Gastrocnemius medialis (tissue), 4 donors: ENCODE measurements around the gene GLYAT.

ENCODE experiments used
- CTCF ChIP-seq, 5 experiments: fragments of 450-650 bp in 3 of 5; fragments of 200-600 bp in 2 of 5; sonication (generic) in 2 of 5; IDR thresholded peaks in 4 of 5; conservative IDR thresholded peaks in 1 of 5; 1 replicate in 4 of 5; 2 replicates in 1 of 5; pipeline ENCODE4 v1.5.1; 2016 to 2019; ENCODE audit warnings: antibody characterized with exemption in 5 of 5, mild to moderate bottlenecking in 3 of 5, moderate library complexity in 3 of 5
- POLR2A ChIP-seq, 2 donors: fragments of 450-650 bp; IDR thresholded peaks; one replicate each; pipeline ENCODE4 v1.6.1; 2017; ENCODE audit warnings: antibody characterized with exemption in 2 of 2, mild to moderate bottlenecking in 2 of 2, moderate library complexity in 2 of 2

- TF ChIP-seq CTCF (IDR thresholded peaks at IDR 0.05 in 4 of 5, conservative IDR thresholded peaks at IDR 0.05 in 1 of 5) (no peak), POLR2A (IDR thresholded peaks at IDR 0.05) (no peak)
Observed at GRCh38 chr11:58719406-58720117, 12.2 kb downstream of the GLYAT start.
